ENCODE measurements around the gene MFSD6. TPM values are rescaled to one million over a fixed set of nuclear protein-coding genes. Genes with fewer than 3 reads are reported as not detected.

The MFSD6 gene
- total RNA-seq, 1 donor from 2014 or later, result 21.5 TPM

- H3K4me3 Mint-ChIP-seq, result no peak overlapping the region
- no peaks in the 10 kb centered on the region for H3K27me3 Mint-ChIP-seq
- H3K36me3 Mint-ChIP-seq (ENCODE audit: low read depth), result peaks cover 19% of the 10 kb centered on the region
- H3K27ac Mint-ChIP-seq, result no peak overlapping the region
- peaks cover 39% of the 10 kb centered on the region for H3K4me1 Mint-ChIP-seq
- intact Hi-C loops (cut with micrococcal nuclease), result no loop called here
- no peak for TF ChIP-seq CTCF (IDR thresholded peaks at IDR 0.05)
- ChIA-PET POLR2A (no interaction called here), CTCF (no interaction called here)
- ATAC-seq (ENCODE audit: low read depth) (no peak), DNase-seq (no peak)
- no peaks in the 10 kb centered on the region for H3K9me3 Mint-ChIP-seq
These were observed 35.8 kb downstream of the MFSD6 start for GRCh38 chr2:190443778-190444481.

GRCh38 chr2:190444976-190445375 is 36.8 kb downstream of the MFSD6 start:
- no peaks in the 10 kb centered on the region for H3K27me3 Mint-ChIP-seq
- no peak for DNase-seq
- no peak overlapping the region for H3K4me3 Mint-ChIP-seq
- H3K4me1 Mint-ChIP-seq, result peaks cover 36% of the 10 kb centered on the region
- no peak overlapping the region for H3K27ac Mint-ChIP-seq
- H3K36me3 Mint-ChIP-seq (ENCODE audit: low read depth), result peaks cover 14% of the 10 kb centered on the region
- POLR2A ChIA-PET, result no interaction called here
- TF ChIP-seq CTCF (IDR thresholded peaks at IDR 0.05), result no peak
- intact Hi-C loops (cut with micrococcal nuclease), result no loop called here
- H3K9me3 Mint-ChIP-seq, result no peaks in the 10 kb centered on the region
- CTCF ChIA-PET, result no interaction called here
- ATAC-seq (ENCODE audit: low read depth), result no peak

GRCh38 chr2:190446193-190446592 is 38.0 kb downstream of the MFSD6 start:
- no peak for ATAC-seq (ENCODE audit: low read depth)
- CTCF ChIA-PET, result no interaction called here
- Mint-ChIP-seq H3K27ac (no peak overlapping the region), H3K9me3 (no peaks in the 10 kb centered on the region), H3K4me3 (no peak overlapping the region), H3K36me3 (ENCODE audit: low read depth) (peaks cover 15% of the 10 kb centered on the region), H3K4me1 (peaks cover 26% of the 10 kb centered on the region), H3K27me3 (no peaks in the 10 kb centered on the region)
- no peak for DNase-seq
- intact Hi-C loops (cut with micrococcal nuclease), result no loop called here
- POLR2A ChIA-PET, result no interaction called here
- TF ChIP-seq CTCF (IDR thresholded peaks at IDR 0.05), result no peak

GRCh38 chr2:190446750-190447516 is 38.8 kb downstream of the MFSD6 start:
- Mint-ChIP-seq H3K36me3 (ENCODE audit: low read depth) (peaks cover 11% of the 10 kb centered on the region), H3K27me3 (no peaks in the 10 kb centered on the region), H3K4me1 (peaks cover 21% of the 10 kb centered on the region), H3K27ac (no peak overlapping the region), H3K9me3 (no peaks in the 10 kb centered on the region), H3K4me3 (no peak overlapping the region)
- POLR2A ChIA-PET, result no interaction called here
- ATAC-seq (ENCODE audit: low read depth) (no peak), DNase-seq (no peak)
- intact Hi-C loops (cut with micrococcal nuclease), result no loop called here
- TF ChIP-seq CTCF (IDR thresholded peaks at IDR 0.05), result no peak
- CTCF ChIA-PET, result interaction anchor here (1.1 kb wide), 1 partner anchor 232 kb away, joined by 4 read pairs; no protein-coding TSS in a partner anchor

- DNase-seq, result no peak
- intact Hi-C loops (cut with micrococcal nuclease), result no loop called here
- Mint-ChIP-seq H3K4me1 (peaks cover 18% of the 10 kb centered on the region), H3K27me3 (no peaks in the 10 kb centered on the region), H3K27ac (no peak overlapping the region), H3K36me3 (ENCODE audit: low read depth) (peaks cover 10% of the 10 kb centered on the region), H3K4me3 (no peak overlapping the region), H3K9me3 (no peaks in the 10 kb centered on the region)
- TF ChIP-seq CTCF (IDR thresholded peaks at IDR 0.05), result no peak
- ATAC-seq (ENCODE audit: low read depth), result no peak
- CTCF ChIA-PET, result interaction anchor here (1.1 kb wide), 1 partner anchor 231 kb away, joined by 4 read pairs; no protein-coding TSS in a partner anchor
- POLR2A ChIA-PET, result no interaction called here
These were observed 39.6 kb downstream of the MFSD6 start for GRCh38 chr2:190447766-190448165.
